Panc1 (cell line): ENCODE measurements around the gene MRPS18A. TPM values are rescaled to one million over a fixed set of nuclear protein-coding genes. Genes with fewer than 3 reads are reported as not detected.

Experiments used
- ATAC-seq: fragments of 200-7000 bp; cut with Tn5 transposase; 2 replicates; pipeline ENCODE4 v1.9.1; 2020; ENCODE audit warnings: mild to moderate bottlenecking, moderate library complexity
- BruUV-seq: library from RNA; stranded (reverse); fragments of 400-500 nt; replicated peaks from 2 replicates; lab custom pipeline; 2021; lab: Mats Ljungman, UMichigan
- CTCF ChIA-PET: fragments of 300-600 bp; sonication (Branson Sonifier 250); formaldehyde crosslinking; loops from one replicate; lab custom pipeline; 2022; ENCODE audit warnings: antibody characterized with exemption; lab: Charles Lee
- POLR2A ChIA-PET: fragments of 300-600 bp; sonication (Branson Sonifier 250); formaldehyde crosslinking; loops from one replicate; lab custom pipeline; 2022; ENCODE audit warnings: antibody characterized with exemption; lab: Charles Lee
- DNase-seq: peaks from one replicate; pipeline ENCODE4 v3.0.0-alpha.2; 2010; ENCODE audit warnings: low read depth, low spot score
- H3K27ac ChIP-seq: 2 replicates; pipeline ENCODE4 v1.5.1; 2011; ENCODE audit warnings: mild to moderate bottlenecking, low read length, inconsistent platforms
- H3K27me3 ChIP-seq: fragments of 200-500 bp; sonication (Bioruptor generic); 2 replicates; pipeline ENCODE4 v1.6.0; 2014; ENCODE audit warnings: low read length, inconsistent platforms; ENCODE audit not compliant: control insufficient read depth, insufficient read depth
- H3K36me3 ChIP-seq: fragments of 200-500 bp; sonication (Bioruptor generic); 2 replicates; pipeline ENCODE4 v1.5.1; 2014; ENCODE audit warnings: inconsistent platforms, mild to moderate bottlenecking, low read length, moderate library complexity; ENCODE audit not compliant: control insufficient read depth, insufficient read depth
- H3K4me1 ChIP-seq: 2 replicates; pipeline ENCODE4 v1.5.1; 2011; ENCODE audit warnings: inconsistent platforms, mild to moderate bottlenecking, low read length, moderate library complexity; ENCODE audit not compliant: control insufficient read depth, insufficient read depth
- H3K4me3 ChIP-seq, 2 experiments: 2 replicates each; pipeline ENCODE4 v1.5.1; 2011 to 2012; ENCODE audit warnings: low read depth in 2 of 2, low read length in 2 of 2, mild to moderate bottlenecking in 2 of 2, inconsistent platforms in 1 of 2, moderate library complexity in 1 of 2
- H3K9me3 ChIP-seq: fragments of 200-500 bp; sonication (Bioruptor generic); 2 replicates; pipeline ENCODE4 v1.5.1; 2014; ENCODE audit warnings: low read depth, mild to moderate bottlenecking, inconsistent platforms, low read length, moderate library complexity; ENCODE audit not compliant: control insufficient read depth, insufficient read depth
- CTCF ChIP-seq: fragments of 450-650 bp; IDR thresholded peaks from 2 replicates; pipeline ENCODE4 v1.5.1; 2017; ENCODE audit warnings: mild to moderate bottlenecking
- POLR2AphosphoS5 ChIP-seq: IDR thresholded peaks from 2 replicates; pipeline ENCODE4 v1.6.1; 2012; ENCODE audit warnings: mild to moderate bottlenecking, low read depth, low read length, moderate library complexity
- REST ChIP-seq, 2 experiments: IDR thresholded peaks; 2 replicates each; pipeline ENCODE4 v1.6.1; 2011 to 2012; ENCODE audit warnings: low read depth in 2 of 2, control low read depth in 1 of 2, low read length in 1 of 2, mild to moderate bottlenecking in 1 of 2, moderate library complexity in 1 of 2; ENCODE audit not compliant: insufficient read depth in 1 of 2
- SIN3A ChIP-seq: IDR thresholded peaks from 2 replicates; pipeline ENCODE4 v1.6.1; 2012; ENCODE audit warnings: low read depth, mild to moderate bottlenecking, low read length, moderate library complexity, borderline replicate concordance; ENCODE audit not compliant: insufficient read depth
- TCF7L2 ChIP-seq: IDR thresholded peaks from 2 replicates; pipeline ENCODE4 v1.6.1; 2011; ENCODE audit warnings: mild to moderate bottlenecking, low read depth, low read length, inconsistent platforms
- in situ Hi-C: cut with HindIII; loops from 2 replicates; pipeline ENCODE4 v1.10.0; 2016; ENCODE audit warnings: low sequenced_read_pairs, low pct_unique_long_range_greater_than_20kb
- intact Hi-C: fragments of 100-400 bp; cut with micrococcal nuclease; formaldehyde crosslinking; loops from one replicate; pipeline ENCODE4 v1.10.0; 2022; ENCODE audit not compliant: unreplicated experiment
- total RNA-seq: library from RNA; stranded (reverse); gene quantifications from one replicate; pipeline ENCODE4 v1.2.1, GENCODE V29; 2021; ENCODE audit not compliant: unreplicated experiment

The MRPS18A gene
- total RNA-seq, 1 experiment from 2014 or later = 45.8 TPM

GRCh38 chr6:43697421-43697820 lies 9.8 kb upstream of the MRPS18A start:
- TF ChIP-seq REST (IDR thresholded peaks at IDR 0.05; ENCODE audit: insufficient read depth in 1 of 2, low read depth in 2 of 2, low read length in 1 of 2) (no peak), CTCF (no peak), POLR2AphosphoS5 (no peak), TCF7L2 (no peak), SIN3A (no peak)
- ATAC-seq (no peak), DNase-seq (no peak)
- H3K9me3 ChIP-seq = no peaks in the 10 kb centered on the region
- no peak overlapping the region for H3K4me3 ChIP-seq
- intact Hi-C loops (no loop called here), in situ Hi-C loops (no loop called here)
- H3K27me3 ChIP-seq = no peaks in the 10 kb centered on the region
- BruUV-seq = no TSS peak
- H3K4me1 ChIP-seq = peaks cover 14% of the 10 kb centered on the region
- no peaks in the 10 kb centered on the region for H3K36me3 ChIP-seq
- CTCF ChIA-PET = no interaction called here
- POLR2A ChIA-PET = no interaction called here
- H3K27ac ChIP-seq = no peak overlapping the region

GRCh38 chr6:43695967-43696291 lies 8.3 kb upstream of the MRPS18A start:
- Histone ChIP-seq H3K27me3 (no peaks in the 10 kb centered on the region), H3K9me3 (no peaks in the 10 kb centered on the region), H3K36me3 (no peaks in the 10 kb centered on the region), H3K4me1 (peaks cover 14% of the 10 kb centered on the region), H3K27ac (no peak overlapping the region), H3K4me3 (no peak overlapping the region)
- ATAC-seq (no peak), DNase-seq (no peak)
- ChIA-PET POLR2A (interaction anchor here (0.5 kb wide), 1 partner anchor 10 kb away, joined by 8 read pairs; no protein-coding TSS in a partner anchor), CTCF (no interaction called here)
- intact Hi-C loops (no loop called here), in situ Hi-C loops (no loop called here)
- BruUV-seq = no TSS peak
- no peak for TF ChIP-seq CTCF
- TF ChIP-seq POLR2AphosphoS5 = no peak
- no peak for TF ChIP-seq TCF7L2
- TF ChIP-seq REST (IDR thresholded peaks at IDR 0.05; ENCODE audit: insufficient read depth in 1 of 2, low read depth in 2 of 2, low read length in 1 of 2) = no peak
- no peak for TF ChIP-seq SIN3A
